GM12892 (cell line): ENCODE measurements around the gene PGM1.

Experiments
- DNase-seq: peaks from one replicate; pipeline ENCODE4 v3.0.0; 2011; ENCODE audit not compliant: insufficient read length
- FAIRE-seq: peaks from 2 replicates; lab custom pipeline; 2011; peaks lifted over from hg19 to GRCh38; lab: Jason Lieb, UNC
- POLR2A ChIP-seq: IDR thresholded peaks from 2 replicates; pipeline ENCODE4 v1.6.1; 2011; ENCODE audit warnings: low read depth, low read length, control low read depth
- POLR2AphosphoS5 ChIP-seq: IDR thresholded peaks from 2 replicates; pipeline ENCODE4 v1.6.1; 2011; ENCODE audit warnings: low read depth, low read length, control low read depth
- TAF1 ChIP-seq: IDR thresholded peaks from 2 replicates; pipeline ENCODE4 v1.6.1; 2011; ENCODE audit warnings: low read depth, mild to moderate bottlenecking, control low read depth, low read length, borderline replicate concordance

Gene PGM1

DNA sequence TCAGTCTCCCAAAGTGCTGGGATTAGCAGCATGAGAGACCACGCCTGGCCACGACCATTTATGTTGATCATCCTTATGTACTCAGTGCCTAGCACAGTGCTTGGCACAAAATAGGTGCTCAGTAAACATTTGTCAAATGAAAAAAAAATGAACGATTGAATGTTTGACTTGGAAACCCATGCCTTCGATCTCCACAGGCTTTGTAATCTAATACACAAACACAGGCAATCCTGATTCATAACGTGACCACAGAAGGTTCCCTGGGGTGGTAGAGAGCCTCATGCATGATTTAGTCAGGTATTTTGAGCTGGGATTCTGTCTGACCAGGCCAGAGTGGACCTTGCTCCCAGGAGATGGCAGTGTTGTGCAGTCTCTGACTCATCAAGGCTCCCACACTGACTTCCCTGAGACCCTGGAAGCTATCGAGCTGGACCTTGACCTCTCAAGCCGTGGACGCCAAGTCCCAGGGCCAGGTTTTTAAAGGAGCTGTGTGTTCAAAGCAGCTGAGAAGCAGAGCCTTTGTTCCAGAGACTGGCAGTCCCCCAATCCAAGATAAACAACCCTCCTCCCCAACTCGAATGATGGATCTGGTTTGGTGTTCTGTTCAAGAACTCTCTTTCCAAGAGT, 81.1 kb downstream of the PGM1 start:
- no peak for TF ChIP-seq POLR2AphosphoS5
- TF ChIP-seq POLR2A = no peak
- no peak for TF ChIP-seq TAF1
- no peak for DNase-seq
- peak; percentile 36 for FAIRE-seq

DNA sequence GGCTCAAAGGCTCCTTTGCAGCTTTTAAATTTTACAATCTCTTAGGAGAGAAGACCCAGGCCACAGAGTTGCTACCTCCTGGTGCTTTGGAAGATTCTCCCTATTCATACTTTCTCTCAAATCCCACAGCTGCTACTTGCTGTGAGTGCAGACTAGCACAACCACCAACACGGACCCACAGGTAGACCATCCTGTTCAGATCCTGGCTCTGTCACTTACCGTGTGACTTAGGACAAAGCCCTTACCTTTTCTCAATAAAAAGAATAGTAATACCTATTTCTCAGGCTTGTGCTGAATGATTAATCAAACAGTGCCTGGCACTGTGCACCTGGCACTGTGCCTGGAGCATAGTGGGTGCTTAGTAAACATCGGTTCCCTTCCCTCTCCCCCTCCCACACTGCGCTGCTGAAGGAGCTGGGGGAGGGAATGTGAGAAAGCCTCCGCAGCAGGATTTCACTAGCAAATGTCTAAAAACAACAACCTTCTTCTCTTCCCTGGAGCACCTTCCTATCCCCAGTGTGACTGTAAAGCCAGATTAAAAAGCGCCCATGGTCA, 81.7 kb downstream of the PGM1 start:
- TF ChIP-seq POLR2AphosphoS5 (no peak), TAF1 (no peak), POLR2A (no peak)
- DNase-seq (no peak), FAIRE-seq (no peak)

DNA sequence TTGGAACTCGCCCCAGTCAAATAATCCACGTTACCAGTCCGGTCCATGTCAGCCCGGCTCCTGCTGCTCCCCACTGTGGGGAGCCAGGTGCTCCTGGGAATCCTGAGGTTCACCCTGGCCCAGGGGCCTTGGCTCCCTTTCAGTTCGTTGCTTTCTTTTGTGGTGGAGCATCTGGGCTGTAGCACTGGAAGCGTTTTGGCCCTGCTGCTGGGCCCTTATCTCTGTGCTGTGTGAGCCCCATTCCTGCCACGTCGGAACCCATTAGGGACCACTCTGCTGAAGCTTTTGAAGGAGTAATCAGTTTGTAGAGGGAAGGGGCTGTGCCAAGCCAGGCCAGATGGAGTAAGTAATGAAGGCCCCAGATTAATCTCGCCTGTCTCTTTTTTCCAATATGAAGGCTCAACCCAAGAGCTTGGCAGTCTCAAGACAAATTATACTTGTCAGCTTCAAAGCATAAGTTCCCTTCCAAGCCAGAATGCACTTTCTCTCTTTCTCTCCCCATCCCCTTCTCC, 82.3 kb downstream of the PGM1 start:
- no peak for FAIRE-seq
- no peak for DNase-seq

GRCh38 chr1:63677497-63677896, 84.3 kb downstream of the PGM1 start:
- TF ChIP-seq POLR2A (no peak), POLR2AphosphoS5 (no peak), TAF1 (no peak)
- FAIRE-seq (no peak), DNase-seq (no peak)

More for the DNA sequence above, 82.3 kb downstream of the PGM1 start:
- no peak for TF ChIP-seq POLR2AphosphoS5
- no peak for TF ChIP-seq TAF1
- TF ChIP-seq POLR2A = no peak

GRCh38 chr1:63678200-63678599, 85.0 kb downstream of the PGM1 start:
- TF ChIP-seq POLR2A = no peak
- TF ChIP-seq POLR2AphosphoS5 = no peak
- no peak for TF ChIP-seq TAF1
- no peak for FAIRE-seq
- DNase-seq = no peak

DNA sequence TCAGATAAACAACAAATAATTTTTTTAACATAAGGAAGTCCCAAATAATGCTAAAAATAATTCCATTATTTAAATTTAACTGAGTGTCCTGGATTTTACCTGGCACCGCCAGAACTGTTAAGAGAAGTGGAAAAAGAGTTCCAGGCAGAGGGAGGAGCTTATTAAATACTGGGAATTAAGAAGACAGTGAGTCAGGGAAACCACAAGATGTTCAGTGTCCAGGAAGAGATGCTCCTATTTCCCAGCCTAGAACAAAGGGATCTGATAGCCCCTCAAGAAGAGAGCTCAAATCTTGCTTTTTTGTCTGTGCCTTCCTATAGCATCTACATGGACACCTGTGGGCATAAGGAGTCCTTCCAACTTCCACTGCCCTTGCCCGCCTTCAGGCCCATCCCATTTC, 85.9 kb downstream of the PGM1 start:
- TF ChIP-seq TAF1 (no peak), POLR2AphosphoS5 (no peak), POLR2A (no peak)
- FAIRE-seq (no peak), DNase-seq (no peak)

DNA sequence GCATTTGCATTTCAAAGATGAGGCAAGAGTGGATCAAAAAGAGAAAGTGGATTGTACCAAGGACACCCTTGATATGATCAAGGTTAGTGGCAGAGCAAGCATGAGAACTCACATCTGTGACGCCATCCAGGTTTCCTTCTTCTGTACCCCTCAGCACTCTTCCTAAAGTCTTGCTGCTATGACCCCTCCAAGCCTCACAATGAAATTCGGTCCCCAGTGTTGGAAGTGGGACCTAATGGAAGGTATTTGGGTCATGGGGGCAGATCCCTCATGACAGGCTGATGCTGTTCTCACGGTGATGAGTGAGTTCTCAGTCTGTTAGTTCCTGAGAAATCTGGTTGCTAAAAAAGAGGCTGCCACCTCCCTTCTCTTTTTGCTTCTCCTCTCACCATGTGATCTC, 86.4 kb downstream of the PGM1 start:
- TF ChIP-seq POLR2A (no peak), POLR2AphosphoS5 (no peak), TAF1 (no peak)
- DNase-seq = no peak
- FAIRE-seq = no peak

GRCh38 chr1:63682936-63683335, 89.7 kb downstream of the PGM1 start:
- no peak for DNase-seq
- TF ChIP-seq POLR2AphosphoS5 (no peak), TAF1 (no peak), POLR2A (no peak)
- FAIRE-seq = no peak

- FAIRE-seq (no peak), DNase-seq (no peak)
- no peak for TF ChIP-seq POLR2A
- TF ChIP-seq TAF1 = no peak
- no peak for TF ChIP-seq POLR2AphosphoS5
Measured at GRCh38 chr1:63683759-63684158, 90.5 kb downstream of the PGM1 start.

- TF ChIP-seq TAF1 = no peak
- no peak for TF ChIP-seq POLR2AphosphoS5
- TF ChIP-seq POLR2A = no peak
- DNase-seq (no peak), FAIRE-seq (no peak)
Measured at GRCh38 chr1:63686696-63687095, 93.5 kb downstream of the PGM1 start.

GRCh38 chr1:63688302-63688890, 95.2 kb downstream of the PGM1 start:
- DNase-seq = no peak
- no peak for FAIRE-seq
- TF ChIP-seq TAF1 (no peak), POLR2A (no peak)
